ENCODE results near the gene MIGA1.
"Not testable (repeated sequence)": the region's sequence is repeated elsewhere in the genome, so short reads cannot be mapped to it uniquely, and the experiment has no call there.

MIGA1 gene

GRCh38 chr1:77802026-77802425 is 22.6 kb downstream of the MIGA1 start:
- DNase-seq, result no peak

GRCh38 chr1:77803371-77803770 is 23.9 kb downstream of the MIGA1 start:
- no peak for DNase-seq

- not testable (repeated sequence) for DNase-seq
These were observed 30.5 kb downstream of the MIGA1 start for GRCh38 chr1:77809787-77810462.

- not testable (repeated sequence) for DNase-seq
These were observed 32.1 kb downstream of the MIGA1 start for GRCh38 chr1:77811589-77811988.

- DNase-seq, result no peak
These were observed 38.1 kb downstream of the MIGA1 start for GRCh38 chr1:77817368-77818209.

GRCh38 chr1:77820121-77820520 is 40.7 kb downstream of the MIGA1 start:
- DNase-seq, result no peak

GRCh38 chr1:77824079-77824478 is 44.6 kb downstream of the MIGA1 start:
- no peak for DNase-seq

- DNase-seq, result no peak
These were observed 45.2 kb downstream of the MIGA1 start for GRCh38 chr1:77824694-77825093.

GRCh38 chr1:77825131-77825709 is 45.8 kb downstream of the MIGA1 start:
- DNase-seq, result peak; percentile 71

GRCh38 chr1:77826851-77827250 is 47.4 kb downstream of the MIGA1 start:
- not testable (repeated sequence) for DNase-seq

GRCh38 chr1:77828098-77828497 is 48.6 kb downstream of the MIGA1 start:
- DNase-seq, result no peak

GRCh38 chr1:77829851-77830250 is 50.4 kb downstream of the MIGA1 start:
- DNase-seq, result no peak

- DNase-seq, result no peak
These were observed 51.5 kb downstream of the MIGA1 start for GRCh38 chr1:77830946-77831345.

GRCh38 chr1:77831566-77831965 is 52.1 kb downstream of the MIGA1 start:
- no peak for DNase-seq

- no peak for DNase-seq
These were observed 52.7 kb downstream of the MIGA1 start for GRCh38 chr1:77831976-77832711.

GRCh38 chr1:77832901-77833300 is 53.5 kb downstream of the MIGA1 start:
- peak; percentile 7 for DNase-seq

- DNase-seq, result no peak
These were observed 54.2 kb downstream of the MIGA1 start for GRCh38 chr1:77833521-77834100.

GRCh38 chr1:77834771-77835334 is 55.4 kb downstream of the MIGA1 start:
- DNase-seq, result peak; percentile 78

GRCh38 chr1:77841574-77841973 is 62.1 kb downstream of the MIGA1 start:
- no peak for DNase-seq

- no peak for DNase-seq
These were observed 66.5 kb downstream of the MIGA1 start for GRCh38 chr1:77845951-77846350.

GRCh38 chr1:77846966-77847365 is 67.5 kb downstream of the MIGA1 start:
- DNase-seq, result no peak

- DNase-seq, result no peak
These were observed 68.2 kb downstream of the MIGA1 start for GRCh38 chr1:77847621-77848080.

All from COR-L47 (cell line).